Heart right ventricle (tissue), 16 donors: ENCODE measurements around the gene SELENOM. TPM values are rescaled to one million over a fixed set of nuclear protein-coding genes. Genes with fewer than 3 reads are reported as not detected.

ENCODE experiments used
- ATAC-seq, 8 donors: fragments of 200-7000 bp; cut with Tn5 transposase; one replicate each; pipeline ENCODE4 v1.9.1; 2020; ENCODE audit warnings: mild to moderate bottlenecking in 8 of 8, moderate library complexity in 8 of 8, moderate number of reproducible peaks in 1 of 8
- DNase-seq, 2 donors: peaks; one replicate each; pipeline ENCODE4 v3.0.0-alpha.2; 2020
- H3K27ac ChIP-seq, 10 donors: fragments of 200-600 bp; sonication (generic) in 2 of 10; one replicate each; pipeline versions ENCODE4 v1.5.0 to v1.8.0; 2020 to 2022; ENCODE audit warnings: mild to moderate bottlenecking in 3 of 10
- H3K27me3 ChIP-seq, 7 donors: fragments of 200-600 bp; one replicate each; pipeline ENCODE4 v1.8.0; 2021 to 2022; ENCODE audit warnings: mild to moderate bottlenecking in 2 of 7
- H3K36me3 ChIP-seq, 9 donors: fragments of 200-600 bp; sonication (generic) in 1 of 9; one replicate each; pipeline versions ENCODE4 v1.5.0 to v1.8.0; 2020 to 2022; ENCODE audit warnings: mild to moderate bottlenecking in 2 of 9
- H3K4me1 ChIP-seq, 9 donors: fragments of 200-600 bp; sonication (generic) in 1 of 9; one replicate each; pipeline versions ENCODE4 v1.5.0 to v1.8.0; 2020 to 2022; ENCODE audit warnings: mild to moderate bottlenecking in 4 of 9
- H3K4me3 ChIP-seq, 10 donors: fragments of 200-600 bp; sonication (generic) in 2 of 10; one replicate each; pipeline versions ENCODE4 v1.5.0 to v1.8.0; 2020 to 2022; ENCODE audit warnings: mild to moderate bottlenecking in 7 of 10, moderate library complexity in 2 of 10
- H3K9me3 ChIP-seq, 11 donors: fragments of 200-600 bp in 10 of 11; sonication (generic) in 2 of 11; one replicate each; pipeline versions ENCODE4 v1.5.0 to v1.8.0; 2013 to 2022; ENCODE audit warnings: mild to moderate bottlenecking in 2 of 11, control low read depth in 1 of 11, moderate library complexity in 1 of 11
- WGBS, 2 donors: extraction: QIAGEN DNeasy Blood & Tissue Kit; methylation state at CpG; one replicate each; pipeline ENCODE4 v1.1.7; 2013; ENCODE audit warnings: inconsistent platforms in 1 of 2; 5-methylcytosine and 5-hydroxymethylcytosine counted together
- intact Hi-C, 10 donors: fragments of 100-400 bp; cut with DNase I; formaldehyde crosslinking; loops; one replicate each; pipeline versions ENCODE4 v1.11.1 to v1.14.2; 2022
- polyA plus RNA-seq, 2 donors: library from polyadenylated mRNA; stranded (reverse); fragments of 200-250 nt; gene quantifications; one replicate each; pipeline ENCODE4 v1.2.3, GENCODE V29; 2013
- total RNA-seq, 10 donors: library from RNA; stranded (reverse); fragmentation: NEBNext Ultra II Directional in 3 of 10; extraction: Animal tissue kit (Norgen Biotek cat#: 25700) in 3 of 10; gene quantifications; one replicate each; pipeline versions ENCODE4 v1.2.1 to v1.2.4, GENCODE V29; 2021 to 2023
- TF ChIP-seq, protein P1 (sequence below), 9 donors: fragments of 200-600 bp; sonication (generic) in 2 of 9; IDR thresholded peaks; one replicate each; pipeline versions ENCODE4 v1.5.0 to v1.8.0; 2021 to 2022; ENCODE audit warnings: antibody characterized with exemption in 9 of 9, mild to moderate bottlenecking in 5 of 9, moderate library complexity in 1 of 9
- donor health status: Arrhythmogenic right ventricular cardiomyopathy.
- donor health status: ischemic (EF 13 %, LVEDD 7.1; RV severe dilation, severe dysfunction).
- donor health status: healthy with polysubstance abuse.
- donor health status: DM: no; HTN: yes; CAD: no.
- donor health status: DM: no; HTN: no; CAD: no.
- donor health status: ischemic (EF 25% LVEDD 6.9; RV normal size, moderate dysfunction).
- donor health status: ischemic (EF 25% LVEDD 5.7; RV mildly dilated, moderate dysfunction).
- donor health status: healthy.
- donor health status: DM: yes; HTN: yes; CAD: no.
- donor health status: Ischemic cardiomyopathy.
- donor health status: ischemic (EF 35%, LVEDD 5.7; RV mildly dilated, moderate dysfunction).
- donor health status: nonischemic (EF 11% LVEDD 7.7; RV severe dilation, severe dysfunction).
- donor health status: DM: yes; HTN: yes; CAD: no.
- donor health status: PGD.
- donor health status: ischemic (EF 29% LVEDD 5.4; RV normal size, mild dysfunction).
- donor health status: nonischemic (EF 23%, LVEDD 6.1; RV moderate dilation, normal function).

SELENOM gene
- total and polyA plus RNA-seq, 12 donors = 21.5 to 134 (median 47.2) TPM

DNA sequence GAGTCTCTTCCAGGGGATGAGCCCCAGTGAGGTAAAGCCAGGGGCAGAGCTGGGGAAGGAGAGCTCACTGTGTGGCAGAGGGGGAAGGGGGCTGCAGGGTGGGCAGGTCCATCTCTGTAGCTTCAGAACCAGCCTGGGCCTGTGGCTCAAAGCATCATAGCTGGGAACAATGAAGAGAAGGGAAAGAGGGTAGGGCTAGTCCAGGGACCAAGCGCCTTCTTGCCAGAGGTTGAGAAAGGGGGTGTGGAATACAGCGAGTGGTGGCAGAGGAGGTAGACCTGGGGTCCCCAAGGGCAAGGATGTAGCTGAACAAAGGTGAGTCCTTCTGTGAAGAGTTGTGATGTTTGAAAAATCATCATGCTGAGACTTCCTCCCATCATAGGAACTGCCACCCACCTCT lies 34.2 kb upstream of the SELENOM start:
- no peak overlapping the region for H3K4me3 ChIP-seq
- H3K27me3 ChIP-seq = peaks cover 0 to 19% (median 5%) of the 10 kb centered on the region in 7 donors
- peaks cover 0 to 6% (median 0%) of the 10 kb centered on the region in 11 donors for H3K9me3 ChIP-seq
- DNase-seq = no peak
- ATAC-seq = no peak
- 91 to 93% methylated on average over 2 of the region's 2 CpGs for WGBS, 2 donors
- no peaks in the 10 kb centered on the region for H3K36me3 ChIP-seq
- TF ChIP-seq, protein P1, sequence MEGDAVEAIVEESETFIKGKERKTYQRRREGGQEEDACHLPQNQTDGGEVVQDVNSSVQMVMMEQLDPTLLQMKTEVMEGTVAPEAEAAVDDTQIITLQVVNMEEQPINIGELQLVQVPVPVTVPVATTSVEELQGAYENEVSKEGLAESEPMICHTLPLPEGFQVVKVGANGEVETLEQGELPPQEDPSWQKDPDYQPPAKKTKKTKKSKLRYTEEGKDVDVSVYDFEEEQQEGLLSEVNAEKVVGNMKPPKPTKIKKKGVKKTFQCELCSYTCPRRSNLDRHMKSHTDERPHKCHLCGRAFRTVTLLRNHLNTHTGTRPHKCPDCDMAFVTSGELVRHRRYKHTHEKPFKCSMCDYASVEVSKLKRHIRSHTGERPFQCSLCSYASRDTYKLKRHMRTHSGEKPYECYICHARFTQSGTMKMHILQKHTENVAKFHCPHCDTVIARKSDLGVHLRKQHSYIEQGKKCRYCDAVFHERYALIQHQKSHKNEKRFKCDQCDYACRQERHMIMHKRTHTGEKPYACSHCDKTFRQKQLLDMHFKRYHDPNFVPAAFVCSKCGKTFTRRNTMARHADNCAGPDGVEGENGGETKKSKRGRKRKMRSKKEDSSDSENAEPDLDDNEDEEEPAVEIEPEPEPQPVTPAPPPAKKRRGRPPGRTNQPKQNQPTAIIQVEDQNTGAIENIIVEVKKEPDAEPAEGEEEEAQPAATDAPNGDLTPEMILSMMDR (IDR thresholded peaks at IDR 0.05) = no peak
- intact Hi-C loops = loop anchor here in 6 of 10 donors (5.0 to 10.0 kb wide), 5 partner anchors 47 to 507 kb away; partner anchors contain the start of gene SLC35E4 (in 1 of the 6)
- H3K27ac ChIP-seq = no peak overlapping the region
- H3K4me1 ChIP-seq = peaks cover 0 to 13% (median 0%) of the 10 kb centered on the region in 9 donors

DNA sequence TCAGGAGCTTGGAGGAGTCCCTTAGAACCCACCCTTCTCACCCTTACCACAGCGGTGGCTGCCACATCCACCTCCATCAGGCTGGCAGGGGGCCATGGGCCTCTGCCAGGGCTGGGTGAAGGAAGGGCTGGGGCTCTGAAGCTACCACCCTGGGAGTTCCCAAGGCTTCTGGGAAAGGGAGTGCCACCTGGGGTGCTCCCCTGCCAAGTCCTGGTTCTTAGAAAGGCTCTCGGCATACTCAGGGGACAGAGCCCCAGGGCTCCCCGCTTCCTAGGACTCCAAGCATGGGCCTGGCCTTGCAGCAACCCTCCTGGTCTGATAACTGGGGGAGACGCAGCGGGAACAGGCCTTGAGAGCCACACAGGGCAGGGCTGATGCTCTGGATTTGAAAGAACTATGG lies 33.4 kb upstream of the SELENOM start:
- peaks cover 0 to 4% (median 0%) of the 10 kb centered on the region in 11 donors for H3K9me3 ChIP-seq
- H3K4me1 ChIP-seq = peaks cover 0 to 13% (median 0%) of the 10 kb centered on the region in 9 donors
- ATAC-seq = peak in 3 of 8 donors; percentile 13 to 33 (median 20)
- H3K4me3 ChIP-seq = no peak overlapping the region
- 78 to 82% methylated on average over 5 of the region's 5 CpGs for WGBS, 2 donors
- peaks cover 0 to 19% (median 5%) of the 10 kb centered on the region in 7 donors for H3K27me3 ChIP-seq
- TF ChIP-seq, protein P1 (IDR thresholded peaks at IDR 0.05) = no peak
- no peak for DNase-seq
- intact Hi-C loops = loop anchor here in 6 of 10 donors (5.0 to 10.0 kb wide), 5 partner anchors 46 to 506 kb away; partner anchors contain the start of gene SLC35E4 (in 1 of the 6)
- no peaks in the 10 kb centered on the region for H3K36me3 ChIP-seq
- H3K27ac ChIP-seq = no peak overlapping the region

DNA sequence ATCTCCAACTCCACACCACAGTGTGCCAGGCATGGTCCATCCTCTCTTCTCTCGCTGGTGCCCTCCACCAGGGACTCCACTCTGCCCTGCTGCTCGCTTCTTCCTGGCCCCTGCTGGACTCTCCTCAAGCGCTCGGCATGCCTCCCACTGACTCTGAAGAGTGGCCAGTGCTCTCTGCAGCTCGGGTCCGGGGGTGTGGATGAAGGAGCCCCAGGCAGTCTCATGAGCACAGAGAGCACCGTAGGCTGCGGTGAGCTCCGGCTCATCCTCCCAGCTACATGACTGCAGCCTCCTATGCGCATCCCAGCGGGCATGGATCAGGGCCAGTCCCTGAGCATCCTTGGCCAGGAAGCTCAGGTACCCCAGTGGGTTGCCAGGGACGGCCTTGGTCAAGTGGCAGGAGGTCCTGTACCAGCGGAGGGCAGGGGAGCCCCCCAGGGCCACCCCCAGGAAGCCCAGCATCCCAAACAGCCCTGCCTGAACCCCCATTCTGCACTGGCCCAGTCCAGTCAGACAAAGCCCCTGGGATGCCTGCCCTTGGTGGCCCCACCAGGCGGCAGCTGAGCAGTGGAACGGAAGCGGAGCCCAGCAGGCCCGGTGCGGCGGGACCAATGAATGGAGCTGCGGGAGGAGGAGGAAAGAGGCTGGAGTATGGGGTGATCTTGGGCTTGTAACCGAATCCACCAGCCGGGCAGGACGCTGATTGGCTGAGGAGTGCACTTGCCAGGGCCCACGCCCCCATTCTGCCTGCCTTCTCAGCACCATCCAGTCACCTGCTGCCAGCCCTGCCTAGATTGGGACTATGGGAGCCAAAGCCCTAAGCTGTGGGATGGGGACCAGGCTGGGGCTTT lies 32.7 kb upstream of the SELENOM start, which contains the start of gene PLA2G3:
TSS of gene PLA2G3 (minus strand) at position 643 of the 851 bp plus-strand sequence. CDS start at position 489, 154 bp downstream.
- peaks cover 0 to 4% (median 0%) of the 10 kb centered on the region in 11 donors for H3K9me3 ChIP-seq
- H3K4me3 ChIP-seq = no peak within 1 kb of the TSS
- H3K4me1 ChIP-seq = peaks cover 0 to 13% (median 0%) of the 10 kb centered on the region in 9 donors
- WGBS, 2 donors = 28 to 30% methylated on average over 24 of the region's 24 CpGs
- intact Hi-C loops = loop anchor here in 6 of 10 donors (5.0 to 10.0 kb wide), 5 partner anchors 45 to 505 kb away; partner anchors contain the start of gene SLC35E4 (in 1 of the 6)
- no peak within 1 kb of the TSS for H3K27ac ChIP-seq
- DNase-seq = no peak
- TF ChIP-seq, protein P1 (IDR thresholded peaks at IDR 0.05) = peak in 1 of 9 donors; percentile 9
- peaks cover 0 to 19% (median 5%) of the 10 kb centered on the region in 7 donors for H3K27me3 ChIP-seq
- no peaks in the 10 kb centered on the region for H3K36me3 ChIP-seq
- peak in 5 of 8 donors; percentile 19 to 37 (median 32) for ATAC-seq

DNA sequence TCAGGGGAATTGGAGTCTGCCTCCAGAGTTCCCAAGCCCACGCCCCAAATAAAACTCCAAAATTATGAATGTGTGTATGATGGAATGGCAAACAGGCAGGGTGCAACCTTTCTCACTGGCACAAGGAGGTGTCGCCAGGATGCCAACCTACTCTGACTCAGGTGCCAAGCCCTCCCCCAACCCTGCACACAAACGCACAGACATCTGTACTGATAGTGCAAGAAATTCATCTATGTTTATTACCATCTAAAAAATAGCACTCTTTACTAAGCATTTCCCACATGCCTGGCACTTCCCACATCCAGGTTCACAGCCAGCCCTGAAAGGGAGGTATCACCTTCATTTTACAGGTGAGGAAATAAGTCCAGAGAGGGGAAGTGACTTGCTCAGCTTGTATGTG lies 31.7 kb upstream of the SELENOM start:
- no peaks in the 10 kb centered on the region for H3K9me3 ChIP-seq
- no peak overlapping the region for H3K4me3 ChIP-seq
- ATAC-seq (no peak), DNase-seq (no peak)
- WGBS, 2 donors = 80 to 88% methylated on average over 3 of the region's 3 CpGs
- TF ChIP-seq, protein P1 (IDR thresholded peaks at IDR 0.05) = no peak
- H3K4me1 ChIP-seq = peaks cover 0 to 13% (median 0%) of the 10 kb centered on the region in 9 donors
- no peak overlapping the region for H3K27ac ChIP-seq
- H3K27me3 ChIP-seq = peaks cover 0 to 19% (median 5%) of the 10 kb centered on the region in 7 donors
- intact Hi-C loops = no loop called here
- H3K36me3 ChIP-seq = no peaks in the 10 kb centered on the region
